ENCODE data around the gene IGF1R. TPM values are rescaled to one million over a fixed set of nuclear protein-coding genes. Genes with fewer than 3 reads are reported as not detected.

The IGF1R gene
- total RNA-seq, 2 donors from 2014 or later, result 25.7 to 40.1 TPM

DNA sequence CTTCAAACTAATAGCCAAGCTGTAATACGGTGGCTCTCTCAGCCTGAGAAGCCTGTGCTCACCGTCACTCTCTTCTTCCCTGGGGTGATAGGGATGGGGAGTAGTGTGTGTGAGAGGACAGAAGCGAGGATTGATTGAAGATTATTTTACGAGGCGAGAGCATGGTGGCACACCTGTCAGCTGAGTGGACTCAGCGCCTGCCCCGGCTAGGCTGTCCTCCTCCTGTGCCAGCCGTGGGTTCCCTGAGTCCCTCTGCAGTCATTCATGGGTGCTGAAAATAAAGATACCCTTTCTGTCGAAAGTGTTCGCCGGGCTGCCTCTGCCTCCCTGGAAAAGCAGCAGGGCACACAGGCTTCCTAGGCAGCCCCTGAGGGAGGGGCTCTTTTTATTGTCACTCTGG lies 235.1 kb downstream of the IGF1R start:
- H3K4me1 Mint-ChIP-seq (ENCODE audit: low read depth), result peaks cover 20% of the 10 kb centered on the region
- no peaks in the 10 kb centered on the region for H3K36me3 Mint-ChIP-seq (ENCODE audit: insufficient read depth in 2 of 2)
- H3K27ac Mint-ChIP-seq, result no peak overlapping the region
- no peak overlapping the region for H3K4me3 Mint-ChIP-seq
- no peaks in the 10 kb centered on the region for H3K9me3 Mint-ChIP-seq
- ATAC-seq (replicated peaks in 1 of 2), result no peak
- no peak for DNase-seq
- H3K27me3 Mint-ChIP-seq (ENCODE audit: low read depth), result no peaks in the 10 kb centered on the region

DNA sequence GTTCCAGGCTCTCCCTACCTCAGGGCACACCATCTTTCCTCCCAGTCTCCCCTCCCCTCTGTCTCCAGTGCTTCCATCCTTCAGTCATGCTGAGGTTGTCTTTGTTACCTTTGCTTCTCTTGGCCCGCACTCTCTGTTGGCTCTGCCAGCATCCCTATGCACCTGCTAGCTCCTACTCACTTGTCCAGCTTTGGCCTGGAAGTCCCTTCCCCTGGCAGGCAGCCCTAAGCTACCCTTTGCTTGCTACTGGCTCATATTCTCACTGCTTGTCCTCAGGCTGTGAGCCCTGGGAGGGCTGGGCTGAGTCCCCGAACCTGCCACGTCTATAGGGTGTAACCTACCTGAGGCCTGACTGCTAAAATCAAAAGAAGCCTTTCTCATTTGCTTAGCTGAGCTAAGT lies 236.6 kb downstream of the IGF1R start:
- Mint-ChIP-seq H3K9me3 (no peaks in the 10 kb centered on the region), H3K4me3 (no peak overlapping the region), H3K4me1 (ENCODE audit: low read depth) (peaks cover 20% of the 10 kb centered on the region), H3K27me3 (ENCODE audit: low read depth) (no peaks in the 10 kb centered on the region), H3K36me3 (ENCODE audit: insufficient read depth in 2 of 2) (no peaks in the 10 kb centered on the region), H3K27ac (no peak overlapping the region)
- DNase-seq, result no peak
- no peak for ATAC-seq (replicated peaks in 1 of 2)

DNA sequence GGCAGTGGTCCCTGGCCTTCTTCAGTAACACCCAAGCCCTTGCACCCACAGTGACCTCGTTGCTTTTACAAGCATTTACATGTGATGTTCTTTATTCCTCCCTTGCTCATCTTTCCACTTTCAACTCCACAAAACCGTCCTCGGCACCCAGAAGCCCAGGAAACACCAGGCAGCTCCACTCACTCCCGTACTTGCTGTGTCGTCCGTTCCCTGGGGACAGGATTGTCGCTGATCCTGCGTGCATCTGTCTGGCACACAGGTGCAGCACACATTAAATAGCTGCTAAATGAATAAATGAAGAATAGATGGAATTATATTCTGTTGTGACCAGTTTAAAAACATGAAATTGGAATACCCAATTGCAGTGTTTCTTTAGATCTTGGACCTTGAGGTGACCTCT lies 239.6 kb downstream of the IGF1R start:
- ATAC-seq (replicated peaks in 1 of 2), result no peak
- H3K27ac Mint-ChIP-seq, result no peak overlapping the region
- no peaks in the 10 kb centered on the region for H3K36me3 Mint-ChIP-seq (ENCODE audit: insufficient read depth in 2 of 2)
- H3K27me3 Mint-ChIP-seq (ENCODE audit: low read depth), result no peaks in the 10 kb centered on the region
- no peaks in the 10 kb centered on the region for H3K9me3 Mint-ChIP-seq
- DNase-seq, result no peak
- peaks cover 7% of the 10 kb centered on the region for H3K4me1 Mint-ChIP-seq (ENCODE audit: low read depth)
- no peak overlapping the region for H3K4me3 Mint-ChIP-seq

DNA sequence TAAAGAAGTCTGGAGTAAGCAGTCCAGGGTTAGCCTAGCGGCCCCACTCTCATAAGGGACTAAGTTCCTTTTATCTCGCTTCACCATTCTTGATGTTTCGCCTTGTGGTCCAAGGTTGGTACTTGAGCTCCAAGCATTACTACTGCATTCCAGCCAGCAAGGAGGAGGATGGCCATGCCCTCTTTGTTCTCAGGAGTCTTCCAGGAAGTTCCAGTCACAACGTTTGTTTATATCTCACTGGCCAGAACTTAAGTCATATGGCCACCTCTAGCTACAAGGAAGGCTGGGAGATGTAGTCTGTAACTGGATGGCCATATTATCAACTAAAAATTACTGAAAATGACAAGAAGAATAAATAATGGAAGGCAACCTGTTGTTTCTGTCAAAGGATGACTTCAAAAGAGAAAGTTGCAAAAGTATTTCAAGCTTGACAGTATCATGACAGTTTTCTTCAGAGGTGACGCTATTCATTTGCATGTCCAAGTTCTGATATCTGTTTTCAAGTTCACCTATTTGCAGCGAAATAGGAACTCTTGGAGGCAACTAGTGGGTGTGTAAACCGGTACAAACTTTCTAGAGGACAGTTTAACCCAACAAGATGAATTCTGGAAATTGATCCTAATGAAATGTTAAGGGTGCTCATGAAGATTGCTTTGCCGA lies 240.6 kb downstream of the IGF1R start:
- H3K27me3 Mint-ChIP-seq (ENCODE audit: low read depth), result no peaks in the 10 kb centered on the region
- peaks cover 7% of the 10 kb centered on the region for H3K4me1 Mint-ChIP-seq (ENCODE audit: low read depth)
- H3K4me3 Mint-ChIP-seq, result no peak overlapping the region
- H3K36me3 Mint-ChIP-seq (ENCODE audit: insufficient read depth in 2 of 2), result no peaks in the 10 kb centered on the region
- DNase-seq, result no peak
- no peak overlapping the region for H3K27ac Mint-ChIP-seq
- H3K9me3 Mint-ChIP-seq, result no peaks in the 10 kb centered on the region
- ATAC-seq (replicated peaks in 1 of 2), result no peak

DNA sequence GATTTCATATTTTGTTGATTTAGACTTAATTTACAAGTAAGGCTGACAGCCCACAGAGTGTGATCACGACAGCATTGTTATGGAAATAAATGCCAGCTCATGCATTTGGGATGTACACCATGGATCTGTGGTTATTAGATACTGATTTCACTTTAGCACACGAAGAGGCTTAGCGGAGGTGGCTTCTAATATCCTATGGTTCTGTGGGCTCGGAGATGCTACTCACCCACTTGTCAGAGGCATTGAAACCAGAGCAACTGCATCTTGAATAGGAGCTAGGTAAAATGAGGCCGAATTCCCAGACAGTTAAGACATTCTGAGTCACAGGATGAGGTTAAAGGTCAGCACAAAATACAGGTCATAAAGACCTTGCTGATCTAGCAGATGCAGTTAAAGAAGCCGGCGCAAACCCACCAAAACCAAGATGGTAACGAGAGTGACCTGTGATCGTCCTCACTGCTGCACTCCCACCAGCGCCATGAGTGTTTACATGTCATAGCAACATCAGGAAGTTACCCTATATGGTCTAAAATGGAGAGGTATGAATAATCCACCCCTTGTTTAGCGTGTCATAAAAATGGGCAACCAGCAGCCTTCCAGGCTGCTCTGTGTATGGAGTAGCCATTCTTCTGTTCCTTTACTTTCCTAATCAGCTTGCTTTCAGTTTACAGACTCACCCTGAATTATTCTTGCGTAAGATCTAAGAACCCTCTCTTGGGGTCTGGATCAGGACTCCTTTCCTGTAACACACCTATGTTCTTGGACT lies 241.8 kb downstream of the IGF1R start:
- Mint-ChIP-seq H3K27me3 (ENCODE audit: low read depth) (no peaks in the 10 kb centered on the region), H3K9me3 (no peaks in the 10 kb centered on the region), H3K4me1 (ENCODE audit: low read depth) (peaks cover 7% of the 10 kb centered on the region), H3K36me3 (ENCODE audit: insufficient read depth in 2 of 2) (peaks cover 0 to 2% of the 10 kb centered on the region in 2 donors), H3K4me3 (no peak overlapping the region), H3K27ac (no peak overlapping the region)
- DNase-seq, result no peak
- ATAC-seq (replicated peaks in 1 of 2), result peak in 1 of 2 donors; percentile 35

DNA sequence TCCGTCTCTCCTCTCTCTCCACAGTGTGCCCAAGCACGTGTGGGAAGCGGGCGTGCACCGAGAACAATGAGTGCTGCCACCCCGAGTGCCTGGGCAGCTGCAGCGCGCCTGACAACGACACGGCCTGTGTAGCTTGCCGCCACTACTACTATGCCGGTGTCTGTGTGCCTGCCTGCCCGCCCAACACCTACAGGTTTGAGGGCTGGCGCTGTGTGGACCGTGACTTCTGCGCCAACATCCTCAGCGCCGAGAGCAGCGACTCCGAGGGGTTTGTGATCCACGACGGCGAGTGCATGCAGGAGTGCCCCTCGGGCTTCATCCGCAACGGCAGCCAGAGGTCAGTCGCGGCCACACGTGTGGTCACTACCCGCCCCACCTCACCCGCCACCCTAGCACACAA lies 243.0 kb downstream of the IGF1R start:
- H3K9me3 Mint-ChIP-seq, result no peaks in the 10 kb centered on the region
- no peaks in the 10 kb centered on the region for H3K27me3 Mint-ChIP-seq (ENCODE audit: low read depth)
- H3K4me1 Mint-ChIP-seq (ENCODE audit: low read depth), result peaks cover 7% of the 10 kb centered on the region
- ATAC-seq (replicated peaks in 1 of 2) (no peak), DNase-seq (no peak)
- peaks cover 0 to 2% of the 10 kb centered on the region in 2 donors for H3K36me3 Mint-ChIP-seq (ENCODE audit: insufficient read depth in 2 of 2)
- no peak overlapping the region for H3K4me3 Mint-ChIP-seq
- no peak overlapping the region for H3K27ac Mint-ChIP-seq

DNA sequence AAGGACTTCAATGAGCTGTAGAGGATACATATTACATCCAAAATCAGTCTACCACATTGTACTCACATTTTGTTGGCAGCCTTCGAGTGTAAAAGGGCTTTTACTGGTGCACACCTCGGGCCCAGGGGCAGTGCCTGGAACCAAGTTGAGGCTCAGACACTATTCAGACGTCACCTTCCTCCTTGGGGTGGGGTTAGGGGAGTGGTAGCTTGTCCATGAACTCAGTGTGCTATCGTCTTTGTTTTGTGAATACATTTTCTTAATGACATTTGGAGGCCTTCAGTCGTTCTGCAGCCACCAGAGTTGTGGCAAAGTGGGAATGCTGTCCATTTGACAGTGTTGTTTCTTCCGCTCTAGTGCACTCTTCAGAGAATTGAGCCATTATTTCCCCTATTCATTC lies 245.1 kb downstream of the IGF1R start:
- Mint-ChIP-seq H3K36me3 (ENCODE audit: insufficient read depth in 2 of 2) (peaks cover 2% of the 10 kb centered on the region in 2 donors), H3K27ac (no peak overlapping the region), H3K4me1 (ENCODE audit: low read depth) (peaks cover under 1% of the 10 kb centered on the region), H3K9me3 (no peaks in the 10 kb centered on the region), H3K27me3 (ENCODE audit: low read depth) (no peaks in the 10 kb centered on the region), H3K4me3 (no peak overlapping the region)
- no peak for ATAC-seq (replicated peaks in 1 of 2)
- no peak for DNase-seq

DNA sequence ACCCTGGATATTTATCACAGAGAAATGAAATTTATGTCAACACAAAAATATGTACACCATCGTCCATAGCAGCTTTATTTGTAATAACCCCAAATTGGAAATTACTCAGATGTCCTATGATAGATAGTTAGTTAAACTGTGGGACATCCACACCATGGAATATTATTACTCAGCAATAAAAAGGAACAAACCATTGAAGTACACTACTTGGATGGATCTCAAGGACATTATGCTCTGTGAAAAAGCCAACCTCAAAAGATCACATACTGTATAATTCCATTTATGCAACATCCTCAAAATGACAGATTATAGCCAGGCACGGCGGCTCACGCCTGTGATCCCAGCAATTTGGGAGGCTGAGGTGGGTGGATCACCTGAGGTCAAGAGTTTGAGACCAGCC lies 246.0 kb downstream of the IGF1R start:
- Mint-ChIP-seq H3K27me3 (ENCODE audit: low read depth) (no peaks in the 10 kb centered on the region), H3K9me3 (no peaks in the 10 kb centered on the region), H3K36me3 (ENCODE audit: insufficient read depth in 2 of 2) (peaks cover 2% of the 10 kb centered on the region in 2 donors), H3K4me1 (ENCODE audit: low read depth) (no peaks in the 10 kb centered on the region), H3K4me3 (no peak overlapping the region), H3K27ac (no peak overlapping the region)
- no peak for ATAC-seq (replicated peaks in 1 of 2)
- DNase-seq, result no peak

DNA sequence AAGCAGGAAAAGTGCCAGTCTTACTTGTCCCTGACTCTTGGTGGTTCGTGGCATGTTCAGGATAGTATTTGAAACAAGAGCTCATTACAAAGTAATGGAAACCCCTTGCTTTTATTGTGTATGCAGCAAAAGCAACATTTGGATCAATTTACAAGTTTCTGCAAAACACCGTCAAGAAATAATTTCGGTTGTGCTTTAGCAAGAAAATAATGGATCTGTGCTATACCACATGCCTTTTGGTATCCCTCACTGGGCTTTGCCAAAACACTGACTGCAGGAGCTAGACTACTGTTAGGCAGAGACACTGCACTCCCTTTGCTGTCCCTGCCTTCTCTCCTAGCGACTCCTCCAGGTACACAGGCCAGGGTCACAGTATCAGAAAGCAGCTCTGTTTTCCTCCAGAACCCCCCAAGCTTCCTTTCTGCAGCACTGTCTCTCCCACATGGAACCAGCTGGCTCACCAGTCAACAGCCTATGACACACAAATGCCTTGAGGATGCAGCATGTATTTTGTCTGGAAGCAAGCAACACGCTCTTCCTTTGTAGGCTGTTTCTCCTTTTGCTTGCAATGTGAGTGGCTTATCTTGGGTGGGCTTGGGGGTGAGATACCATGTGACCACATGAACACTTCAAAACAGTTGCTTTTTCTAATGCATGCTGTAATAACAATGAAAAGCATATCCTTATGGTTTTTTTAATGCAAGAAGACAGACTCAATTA lies 247.8 kb downstream of the IGF1R start:
- peaks cover 2% of the 10 kb centered on the region in 2 donors for H3K36me3 Mint-ChIP-seq (ENCODE audit: insufficient read depth in 2 of 2)
- no peaks in the 10 kb centered on the region for H3K9me3 Mint-ChIP-seq
- DNase-seq (no peak), ATAC-seq (replicated peaks in 1 of 2) (no peak)
- peaks cover under 1% of the 10 kb centered on the region for H3K4me1 Mint-ChIP-seq (ENCODE audit: low read depth)
- no peak overlapping the region for H3K27ac Mint-ChIP-seq
- no peak overlapping the region for H3K4me3 Mint-ChIP-seq
- H3K27me3 Mint-ChIP-seq (ENCODE audit: low read depth), result no peaks in the 10 kb centered on the region

DNA sequence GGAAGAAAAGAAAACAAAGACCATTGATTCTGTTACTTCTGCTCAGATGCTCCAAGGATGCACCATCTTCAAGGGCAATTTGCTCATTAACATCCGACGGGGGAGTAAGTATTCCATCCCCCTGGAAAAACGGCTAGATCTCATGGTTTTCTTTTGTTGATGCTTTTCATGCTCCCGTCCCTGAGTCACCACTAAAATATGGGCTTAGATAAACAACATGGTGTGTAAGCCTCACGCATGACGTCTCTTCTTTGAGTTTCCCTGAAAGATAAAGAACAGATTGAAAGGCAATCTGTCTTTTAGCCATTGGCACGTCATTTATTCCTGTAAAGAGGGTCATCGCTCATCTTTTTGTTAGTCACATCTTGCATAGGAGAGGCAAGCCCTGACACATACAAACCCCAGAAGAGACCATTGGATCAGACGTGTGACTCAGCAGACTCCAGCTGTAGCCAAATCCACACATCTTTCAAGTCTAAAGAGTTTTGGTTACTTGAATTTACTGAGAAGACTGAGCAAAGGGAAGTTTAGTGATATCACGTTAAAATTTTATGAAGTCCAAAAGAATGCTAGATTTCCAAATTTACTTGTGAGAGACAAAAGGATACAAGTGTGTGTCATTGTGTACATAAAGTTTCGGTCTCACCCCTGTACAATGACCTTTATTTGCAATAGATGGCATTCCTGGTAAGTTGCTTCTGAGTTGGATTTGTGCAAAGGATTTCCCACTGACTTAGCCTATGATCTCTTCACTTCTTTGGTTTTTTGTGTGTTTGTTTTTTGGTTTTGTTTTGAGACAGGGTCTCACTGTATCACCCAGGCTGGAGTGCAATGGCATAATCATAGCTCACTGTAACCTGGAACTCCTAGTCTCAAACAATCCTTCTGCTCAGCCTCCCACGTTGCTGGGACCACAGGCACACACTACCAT lies 248.7 kb downstream of the IGF1R start:
- Mint-ChIP-seq H3K27me3 (ENCODE audit: low read depth) (no peaks in the 10 kb centered on the region), H3K4me1 (ENCODE audit: low read depth) (peaks cover 8% of the 10 kb centered on the region), H3K27ac (no peak overlapping the region), H3K36me3 (ENCODE audit: insufficient read depth in 2 of 2) (peaks cover 2% of the 10 kb centered on the region in 2 donors), H3K4me3 (no peak overlapping the region), H3K9me3 (no peaks in the 10 kb centered on the region)
- DNase-seq, result no peak
- ATAC-seq (replicated peaks in 1 of 2), result peak; percentile 59 to 83

DNA sequence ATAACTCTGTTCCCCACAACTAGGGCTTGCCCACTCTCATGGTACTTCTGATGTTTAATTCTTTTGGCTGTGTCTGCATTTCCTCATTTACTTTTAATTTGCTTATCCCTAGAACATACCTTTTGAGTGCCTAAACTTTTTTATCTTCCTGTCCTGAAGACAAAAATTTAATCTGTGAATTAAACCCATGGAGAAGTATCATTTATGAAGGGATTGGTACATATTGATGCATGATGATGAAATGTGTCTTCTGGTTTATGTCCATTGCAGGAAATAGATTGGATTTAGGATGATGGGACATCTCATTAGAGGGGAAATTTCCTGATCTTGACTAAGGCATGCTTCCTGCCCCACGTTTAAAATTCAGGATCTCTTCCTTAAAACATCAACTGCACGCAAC lies 249.8 kb downstream of the IGF1R start:
- Mint-ChIP-seq H3K27ac (no peak overlapping the region), H3K9me3 (no peaks in the 10 kb centered on the region), H3K27me3 (ENCODE audit: low read depth) (no peaks in the 10 kb centered on the region), H3K4me1 (ENCODE audit: low read depth) (peaks cover 10% of the 10 kb centered on the region), H3K36me3 (ENCODE audit: insufficient read depth in 2 of 2) (peaks cover 2% of the 10 kb centered on the region in 2 donors), H3K4me3 (no peak overlapping the region)
- DNase-seq (no peak), ATAC-seq (replicated peaks in 1 of 2) (no peak)

DNA sequence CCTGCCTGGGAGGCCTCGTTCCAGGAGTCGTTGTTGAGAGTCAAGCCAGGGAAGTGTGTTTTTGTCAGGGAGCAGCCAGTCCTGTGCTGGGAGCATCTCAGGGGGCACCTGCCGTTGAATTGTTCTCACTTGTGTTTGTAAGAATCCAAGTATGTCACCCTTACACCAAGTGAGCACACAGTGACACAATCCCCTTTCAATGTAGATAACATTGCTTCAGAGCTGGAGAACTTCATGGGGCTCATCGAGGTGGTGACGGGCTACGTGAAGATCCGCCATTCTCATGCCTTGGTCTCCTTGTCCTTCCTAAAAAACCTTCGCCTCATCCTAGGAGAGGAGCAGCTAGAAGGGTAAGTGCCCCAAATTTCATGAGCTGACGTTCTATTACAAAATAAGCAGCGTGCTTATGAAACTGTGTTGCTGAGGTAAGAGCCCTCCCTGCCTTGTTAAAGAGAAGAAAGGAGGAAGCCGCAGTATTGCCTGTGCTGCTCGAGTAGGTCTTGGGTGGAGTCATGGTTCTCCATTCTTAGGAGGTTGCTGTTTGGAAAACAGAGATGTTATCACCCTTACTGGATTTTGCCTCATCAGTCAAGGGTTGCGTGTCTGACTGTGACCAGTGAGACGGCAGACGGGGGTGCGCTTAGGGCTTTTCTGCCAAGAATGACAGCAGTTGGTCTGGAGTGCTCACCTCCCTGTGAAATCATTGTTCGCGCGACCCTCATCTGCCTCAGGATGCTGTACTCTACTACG lies 251.1 kb downstream of the IGF1R start:
- no peak for ATAC-seq (replicated peaks in 1 of 2)
- peaks cover 22% of the 10 kb centered on the region for H3K4me1 Mint-ChIP-seq (ENCODE audit: low read depth)
- H3K27me3 Mint-ChIP-seq (ENCODE audit: low read depth), result no peaks in the 10 kb centered on the region
- H3K9me3 Mint-ChIP-seq, result no peaks in the 10 kb centered on the region
- H3K4me3 Mint-ChIP-seq, result no peak overlapping the region
- no peak for DNase-seq
- peaks cover 2% of the 10 kb centered on the region in 2 donors for H3K36me3 Mint-ChIP-seq (ENCODE audit: insufficient read depth in 2 of 2)
- no peak overlapping the region for H3K27ac Mint-ChIP-seq

All from activated T-cell treated with anti-CD3 and anti-CD28 coated beads, Interleukin-2, amount 50 U/mL, for 72 hours (primary cell).